NCI-H748 (cell line): ENCODE results near the gene TSEN15.
A peak's percentile ranks its signal among the peaks of the same experiment; 100 is the strongest.
"Not testable (repeated sequence)": the region's sequence is repeated elsewhere in the genome, so short reads cannot be mapped to it uniquely, and the experiment has no call there.

Source experiments
- DNase-seq: peaks from one replicate; lab custom pipeline; 2025; ENCODE audit not compliant: unreplicated experiment; lab: John Stamatoyannopoulos, UW

The TSEN15 gene

GRCh38 chr1:184096005-184096404 lies 44.5 kb downstream of the TSEN15 start:
- no peak for DNase-seq

- DNase-seq: not testable (repeated sequence)
Observed at GRCh38 chr1:184096580-184096979, 45.0 kb downstream of the TSEN15 start.

DNA sequence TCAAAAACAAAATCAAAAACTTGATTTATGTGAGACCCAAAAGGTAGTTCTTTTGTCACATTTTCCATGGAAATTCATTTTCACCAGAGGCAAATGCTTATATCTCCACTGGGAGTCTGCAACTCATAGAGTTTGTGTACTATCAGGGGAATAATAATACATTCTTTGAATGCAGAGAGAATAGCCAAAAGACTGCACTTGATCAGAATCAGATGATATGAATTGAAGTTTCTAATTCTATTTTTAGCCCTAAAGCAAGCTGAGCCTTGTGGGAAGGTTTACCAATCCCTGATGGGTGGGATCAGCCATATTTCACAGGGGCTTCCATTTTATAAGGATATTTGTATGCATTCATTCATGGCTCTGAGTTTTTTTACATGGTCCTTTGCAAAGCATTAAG lies 49.6 kb downstream of the TSEN15 start:
- DNase-seq: no peak

DNA sequence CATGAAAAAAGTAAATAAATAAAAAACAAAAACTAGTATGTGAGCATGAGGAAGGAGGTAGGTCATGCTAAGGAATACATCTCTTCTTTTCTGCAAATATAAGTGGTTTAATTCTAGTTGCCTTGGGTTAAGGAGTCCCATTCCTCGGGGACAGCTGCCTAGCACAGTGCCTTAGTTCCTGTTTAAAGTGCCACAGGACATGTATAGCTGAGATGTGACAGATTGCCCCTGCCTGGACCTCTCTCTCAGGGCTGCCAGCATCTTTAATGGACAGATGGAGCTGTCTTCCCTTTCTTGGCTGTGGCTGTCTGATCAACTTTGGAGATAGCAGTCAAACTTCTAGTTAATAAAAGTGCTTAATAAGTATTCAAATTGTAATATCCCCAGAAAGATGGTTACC lies 50.0 kb downstream of the TSEN15 start:
- no peak for DNase-seq

GRCh38 chr1:184110272-184111204 lies 59.0 kb downstream of the TSEN15 start:
- DNase-seq: peak; percentile 0

GRCh38 chr1:184112176-184112948 lies 60.8 kb downstream of the TSEN15 start:
- DNase-seq: no peak

DNA sequence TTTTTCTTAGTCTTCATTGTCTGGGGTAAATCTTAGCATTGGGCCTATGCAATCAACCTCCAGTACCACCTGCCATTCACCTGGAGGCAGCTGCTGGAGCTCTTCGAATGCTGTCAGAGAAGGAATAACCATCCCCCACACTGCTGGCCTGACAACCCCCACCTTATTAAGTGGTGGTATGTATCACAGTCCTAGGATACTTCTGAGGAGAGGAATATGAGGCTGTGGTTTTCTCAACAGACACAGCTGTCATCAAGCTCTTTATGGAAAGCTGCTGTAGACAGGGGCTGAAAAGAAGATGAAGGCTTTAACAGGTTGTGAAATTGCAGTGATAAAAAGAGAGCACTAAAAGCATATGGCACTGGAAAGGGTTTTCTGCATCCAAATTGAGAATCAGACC lies 61.7 kb downstream of the TSEN15 start:
- DNase-seq: no peak

DNA sequence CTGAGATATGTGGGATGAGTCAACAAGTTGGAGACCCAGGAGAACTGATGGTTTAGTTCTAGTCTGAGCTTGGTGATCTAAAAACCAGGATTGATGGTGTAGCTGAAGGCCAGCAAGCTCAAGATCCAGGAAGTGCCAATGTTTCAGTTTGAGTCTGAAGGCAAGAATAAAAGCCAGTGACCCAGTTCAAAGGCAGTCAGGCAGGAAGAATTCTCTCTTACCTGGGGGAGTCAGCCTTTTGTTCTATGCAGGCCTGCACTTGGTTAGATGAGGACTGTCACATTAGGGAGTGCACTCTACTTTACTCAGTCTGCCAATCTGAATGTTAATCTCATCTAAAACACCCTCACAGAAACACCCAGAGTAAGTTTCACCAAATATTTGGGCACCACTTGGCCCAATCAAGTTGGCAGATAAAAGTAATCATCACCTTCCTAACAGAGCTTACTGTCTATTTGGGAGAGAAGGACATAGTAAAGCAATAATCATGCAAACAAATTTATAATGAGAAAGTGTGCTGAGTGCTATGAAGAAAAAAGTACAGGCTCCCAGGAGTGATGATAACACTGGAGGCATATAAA lies 63.4 kb downstream of the TSEN15 start:
- no peak for DNase-seq

GRCh38 chr1:184116287-184116686 lies 64.8 kb downstream of the TSEN15 start:
- peak; percentile 26 for DNase-seq

- DNase-seq: no peak
Observed at GRCh38 chr1:184118046-184118445, 66.5 kb downstream of the TSEN15 start.
